ENCODE measurements around the gene VIPR2.
"Not testable (repeated sequence)": the region's sequence is repeated elsewhere in the genome, so short reads cannot be mapped to it uniquely, and the experiment has no call there.

VIPR2 gene

GRCh38 chr7:159138508-159138907, 6.2 kb downstream of the VIPR2 start:
- DNase-seq, result no peak

GRCh38 chr7:159137906-159138305, 6.8 kb downstream of the VIPR2 start:
- no peak for DNase-seq

- no peak for DNase-seq
Observed at GRCh38 chr7:159136846-159137245, 7.8 kb downstream of the VIPR2 start.

- no peak for DNase-seq
Observed at GRCh38 chr7:159136442-159136841, 8.2 kb downstream of the VIPR2 start.

GRCh38 chr7:159136013-159136412, 8.7 kb downstream of the VIPR2 start:
- no peak for DNase-seq

- not testable (repeated sequence) for DNase-seq
Observed at GRCh38 chr7:159132670-159133443, 11.8 kb downstream of the VIPR2 start.

GRCh38 chr7:159130820-159131219, 13.8 kb downstream of the VIPR2 start:
- DNase-seq, result no peak

GRCh38 chr7:159130199-159130775, 14.4 kb downstream of the VIPR2 start:
- no peak for DNase-seq

GRCh38 chr7:159128767-159129166, 15.9 kb downstream of the VIPR2 start:
- DNase-seq, result no peak

GRCh38 chr7:159127691-159128642, 16.7 kb downstream of the VIPR2 start:
- DNase-seq, result no peak

GRCh38 chr7:159126311-159127260, 18.1 kb downstream of the VIPR2 start:
- DNase-seq, result no peak

- no peak for DNase-seq
Observed at GRCh38 chr7:159125955-159126270, 18.8 kb downstream of the VIPR2 start.

GRCh38 chr7:159125104-159125954, 19.3 kb downstream of the VIPR2 start:
- DNase-seq, result no peak

- DNase-seq, result not testable (repeated sequence)
Observed at GRCh38 chr7:159123793-159124192, 20.9 kb downstream of the VIPR2 start.

GRCh38 chr7:159123294-159123693, 21.4 kb downstream of the VIPR2 start:
- DNase-seq, result not testable (repeated sequence)

- no peak for DNase-seq
Observed at GRCh38 chr7:159122276-159122675, 22.4 kb downstream of the VIPR2 start.

- no peak for DNase-seq
Observed at GRCh38 chr7:159121476-159121875, 23.2 kb downstream of the VIPR2 start.

GRCh38 chr7:159121068-159121467, 23.6 kb downstream of the VIPR2 start:
- no peak for DNase-seq

- no peak for DNase-seq
Observed at GRCh38 chr7:159120540-159120919, 24.1 kb downstream of the VIPR2 start.

- DNase-seq, result no peak
Observed at GRCh38 chr7:159119851-159120539, 24.7 kb downstream of the VIPR2 start.

All from GDM1 (cell line).